HepG2 (cell line): ENCODE measurements around the gene CDC20. TPM values are rescaled to one million over a fixed set of nuclear protein-coding genes. Genes with fewer than 3 reads are reported as not detected.

Source experiments
- BRF2 ChIP-seq: sonication (generic); formaldehyde crosslinking; IDR thresholded peaks from 2 replicates; pipeline ENCODE4 v1.8.1; 2022; ENCODE audit warnings: mild to moderate bottlenecking, missing genetic modification reagents
- CERS6 ChIP-seq: sonication (generic); formaldehyde crosslinking; IDR thresholded peaks from 2 replicates; pipeline ENCODE4 v1.5.0; 2020; ENCODE audit warnings: missing genetic modification reagents
- HDAC1 ChIP-seq: sonication (generic); formaldehyde crosslinking; IDR thresholded peaks from 2 replicates; pipeline ENCODE4 v1.5.1; 2020; ENCODE audit warnings: mild to moderate bottlenecking, missing genetic modification reagents
- IRF1 ChIP-seq: sonication (generic); formaldehyde crosslinking; IDR thresholded peaks from 2 replicates; pipeline ENCODE4 v1.4.0; 2020; ENCODE audit warnings: low read depth, mild to moderate bottlenecking, missing genetic modification reagents
- MAZ ChIP-seq, 2 experiments: sonication (generic) in 1 of 2; formaldehyde crosslinking in 1 of 2; IDR thresholded peaks; 2 replicates each; pipeline versions ENCODE4 v1.5.0 to v1.6.1; 2012 to 2020; ENCODE audit warnings: low read depth in 2 of 2, mild to moderate bottlenecking in 2 of 2, borderline replicate concordance in 1 of 2, improper control_type of control experiment in 1 of 2, low read length in 1 of 2, missing genetic modification reagents in 1 of 2, moderate library complexity in 1 of 2
- ONECUT2 ChIP-seq: sonication (generic); formaldehyde crosslinking; IDR thresholded peaks from 2 replicates; pipeline ENCODE4 v1.4.0; 2020; ENCODE audit warnings: missing genetic modification reagents
- PATZ1 ChIP-seq: sonication (generic); formaldehyde crosslinking; IDR thresholded peaks from 2 replicates; pipeline ENCODE4 v1.4.0; 2020; ENCODE audit warnings: missing genetic modification reagents
- POLR2AphosphoS5 ChIP-seq: IDR thresholded peaks from 2 replicates; pipeline ENCODE4 v1.6.1; 2012; ENCODE audit warnings: low read depth, low read length
- RFXANK ChIP-seq: IDR thresholded peaks from 2 replicates; pipeline ENCODE4 v1.6.1; 2016
- RFXAP ChIP-seq: sonication (generic); formaldehyde crosslinking; IDR thresholded peaks from 2 replicates; pipeline ENCODE4 v1.4.0; 2020; ENCODE audit warnings: missing genetic modification reagents, borderline replicate concordance
- RNF2 ChIP-seq: fragments of 450-650 bp; conservative IDR thresholded peaks from 2 replicates; pipeline ENCODE4 v1.6.1; 2016; ENCODE audit warnings: low read depth
- ZBTB21 ChIP-seq: sonication (generic); formaldehyde crosslinking; IDR thresholded peaks from 2 replicates; pipeline ENCODE4 v1.4.0; 2020; ENCODE audit warnings: missing genetic modification reagents
- ZFP91 ChIP-seq: sonication (generic); formaldehyde crosslinking; IDR thresholded peaks from 2 replicates; pipeline ENCODE4 v1.9.0; 2022; ENCODE audit warnings: missing genetic modification reagents, mild to moderate bottlenecking, borderline replicate concordance
- ZNF24 ChIP-seq: fragments of 450-650 bp; IDR thresholded peaks from 2 replicates; pipeline ENCODE4 v1.6.1; 2017; ENCODE audit warnings: antibody characterized with exemption, mild to moderate bottlenecking
- ZNF567 ChIP-seq: sonication (generic); formaldehyde crosslinking; IDR thresholded peaks from 2 replicates; pipeline ENCODE4 v1.8.1; 2023; ENCODE audit warnings: mild to moderate bottlenecking, missing genetic modification reagents, borderline replicate concordance
- ZNF704 ChIP-seq: sonication (generic); formaldehyde crosslinking; IDR thresholded peaks from 2 replicates; pipeline ENCODE4 v1.8.1; 2023; ENCODE audit warnings: mild to moderate bottlenecking, inconsistent platforms, moderate library complexity, missing genetic modification reagents, borderline replicate concordance
- ZNF740 ChIP-seq: sonication (generic); formaldehyde crosslinking; IDR thresholded peaks from 2 replicates; pipeline ENCODE4 v1.4.0; 2020; ENCODE audit warnings: missing genetic modification reagents
- ZSCAN20 ChIP-seq: sonication (generic); formaldehyde crosslinking; IDR thresholded peaks from 2 replicates; pipeline ENCODE4 v1.4.0; 2020; ENCODE audit warnings: missing genetic modification reagents, mild to moderate bottlenecking, borderline replicate concordance
- ZSCAN29 ChIP-seq: sonication (generic); formaldehyde crosslinking; conservative IDR thresholded peaks from 2 replicates; pipeline ENCODE4 v1.4.0; 2020; ENCODE audit warnings: mild to moderate bottlenecking, missing genetic modification reagents
- polyA plus RNA-seq, 8 experiments: library from polyadenylated mRNA; depleted of rRNA in 3 of 8; stranded (reverse) in 7 of 8; unstranded in 1 of 8; fragments of >200 nt; fragmentation: Illumina TruSeq in 4 of 8; extraction: Trizol in 4 of 8; gene quantifications; 2 replicates each; pipeline versions ENCODE4 v1.2.1 to v1.2.3, GENCODE V29; 2011 to 2016; ENCODE audit warnings: low read depth in 4 of 8, missing spikeins in 1 of 8, mixed read lengths in 1 of 8; ENCODE audit not compliant: insufficient read depth in 1 of 8
- total RNA-seq, 5 experiments: library from RNA; depleted of rRNA; stranded (reverse); fragments of >200 nt; fragmentation: Illumina TruSeq; extraction: Trizol; gene quantifications; 2 replicates each; pipeline ENCODE4 v1.2.3, GENCODE V29; 2016; ENCODE audit warnings: low read depth in 1 of 5

CDC20 gene
- total and polyA plus RNA-seq, 2 of the 13 experiments (the other 11 are each of a cell fraction or from before 2014, with no cell fraction given) = 57.9 to 90.0 TPM

- TF ChIP-seq PATZ1 (CRISPR knock-in tag) (0 out of 2 replicates have a peak, but pooled peaks have one; percentile 17), ZNF740 (CRISPR knock-in tag) (no peak; the same call in 1 of the 2 replicates), ZNF704 (CRISPR knock-in tag) (peak; percentile 67; the same call in 1 of the 2 replicates), MAZ (IDR thresholded peaks at IDR 0.05; ENCODE audit: borderline replicate concordance, low read depth, low read length) (0 out of 2 replicates have a peak, but pooled peaks have one; percentile 35), MAZ (CRISPR knock-in tag; IDR thresholded peaks at IDR 0.05; ENCODE audit: low read depth) (peak; percentile 88), ZBTB21 (CRISPR knock-in tag) (0 out of 2 replicates have a peak, but pooled peaks have one; percentile 31), RFXANK (CRISPR knock-in tag) (no peak), CERS6 (CRISPR knock-in tag) (no peak), HDAC1 (CRISPR knock-in tag) (peak; percentile 76), ZFP91 (CRISPR knock-in tag) (peak; percentile 90; the same call in 1 of the 2 replicates), BRF2 (peak; percentile 44; the same call in 1 of the 2 replicates), RFXAP (CRISPR knock-in tag) (peak; percentile 45; the same call in 1 of the 2 replicates), POLR2AphosphoS5 (peak; percentile 61), RNF2 (peak; percentile 87), IRF1 (CRISPR knock-in tag) (no peak), ZSCAN29 (CRISPR knock-in tag) (peak; percentile 44), ZNF24 (no peak), ZSCAN20 (no peak; the same call in none of the 2 replicates), ONECUT2 (no peak), ZNF567 (CRISPR knock-in tag) (peak; percentile 60; the same call in 1 of the 2 replicates)
Observed at GRCh38 chr1:43348809-43349593, 9.8 kb upstream of the CDC20 start (continued).
